Hepatocyte (in vitro differentiated cells): ENCODE measurements around the gene ZER1.

ENCODE experiments used
- CTCF ChIP-seq: fragments of 200-600 bp; sonication (generic); IDR thresholded peaks from 2 replicates; pipeline ENCODE4 v1.5.1; 2016; ENCODE audit warnings: antibody characterized with exemption, mild to moderate bottlenecking; ENCODE audit not compliant: poor library complexity
- EZH2phosphoT487 ChIP-seq: fragments of 200-600 bp; sonication (generic); IDR thresholded peaks from one replicate; pipeline ENCODE4 v1.6.1; 2018; ENCODE audit warnings: antibody characterized with exemption, mild to moderate bottlenecking, low read depth, moderate library complexity; ENCODE audit not compliant: unreplicated experiment, severe bottlenecking

GRCh38 chr9:128802482-128802881, 30.8 kb upstream of the ZER1 start:
- TF ChIP-seq EZH2phosphoT487 (no peak), CTCF (no peak)
